GM18526 (cell line): ENCODE results near the gene SEMA3G.

Experiments used
- POLR2A ChIP-seq: IDR thresholded peaks from 3 replicates; pipeline ENCODE4 v1.6.1; 2011; ENCODE audit not compliant: insufficient read length; ENCODE audit errors: extremely low read depth

SEMA3G gene

GRCh38 chr3:52452126-52452525 lies 7.2 kb upstream of the SEMA3G start:
- TF ChIP-seq POLR2A: no peak

GRCh38 chr3:52451237-52452083 lies 6.6 kb upstream of the SEMA3G start:
- TF ChIP-seq POLR2A: no peak

- TF ChIP-seq POLR2A: no peak
Observed at GRCh38 chr3:52450489-52451236, 5.8 kb upstream of the SEMA3G start.

GRCh38 chr3:52447512-52448355 lies 2.8 kb upstream of the SEMA3G start:
- TF ChIP-seq POLR2A: no peak

- no peak for TF ChIP-seq POLR2A
Observed at GRCh38 chr3:52446631-52447511, 2.0 kb upstream of the SEMA3G start.

- TF ChIP-seq POLR2A: no peak
Observed at GRCh38 chr3:52446042-52446441, 1.1 kb upstream of the SEMA3G start.

GRCh38 chr3:52443791-52444687 lies 864 bp downstream of the SEMA3G start:
- TF ChIP-seq POLR2A: no peak

- no peak for TF ChIP-seq POLR2A
Observed at GRCh38 chr3:52443268-52443610, 1.7 kb downstream of the SEMA3G start.

GRCh38 chr3:52442409-52443267 lies 2.3 kb downstream of the SEMA3G start:
- TF ChIP-seq POLR2A: no peak

- no peak for TF ChIP-seq POLR2A
Observed at GRCh38 chr3:52441772-52442332, 3.1 kb downstream of the SEMA3G start.

- no peak for TF ChIP-seq POLR2A
Observed at GRCh38 chr3:52441091-52441771, 3.7 kb downstream of the SEMA3G start.

GRCh38 chr3:52440671-52441070 lies 4.2 kb downstream of the SEMA3G start:
- TF ChIP-seq POLR2A: no peak
